ENCODE measurements around the gene CNN2.

Gene CNN2

GRCh38 chr19:1076951-1077350 lies 50.5 kb downstream of the CNN2 start:
- Histone ChIP-seq H3K4me3 (replicated peaks; ENCODE audit: insufficient read depth, low read length) (no peak overlapping the region), H3K27me3 (ENCODE audit: insufficient read depth, poor library complexity, severe bottlenecking) (no peaks in the 10 kb centered on the region), H3K27ac (replicated peaks) (peak overlapping the region; percentile 60)
- peak in 1 of 2 experiments; percentile 89 for DNase-seq (ENCODE audit: low read depth in 1 of 2, low spot score in 1 of 2)
- peak; percentile 88 for TF ChIP-seq SPI1 (IDR thresholded peaks at IDR 0.05; ENCODE audit: borderline replicate concordance, low read depth)
- TF ChIP-seq CTCF (IDR thresholded peaks at IDR 0.05; ENCODE audit: insufficient read depth, low read length): no peak

GRCh38 chr19:1079566-1080111 lies 53.2 kb downstream of the CNN2 start:
- no peak for DNase-seq (ENCODE audit: low read depth in 1 of 2, low spot score in 1 of 2)
- no peaks in the 10 kb centered on the region for H3K27me3 ChIP-seq (ENCODE audit: insufficient read depth, poor library complexity, severe bottlenecking)
- no peak for TF ChIP-seq GABPA (IDR thresholded peaks at IDR 0.05; ENCODE audit: low read depth)
- no peak for TF ChIP-seq CTCF (IDR thresholded peaks at IDR 0.05; ENCODE audit: insufficient read depth, low read length)
- TF ChIP-seq REST (IDR thresholded peaks at IDR 0.05; ENCODE audit: insufficient replicate concordance, low read depth): no peak
- no peak; the same call in 1 of the 2 replicates for TF ChIP-seq POLR2AphosphoS5 (IDR thresholded peaks at IDR 0.05; ENCODE audit: low read depth)
- TF ChIP-seq SPI1 (IDR thresholded peaks at IDR 0.05; ENCODE audit: borderline replicate concordance, low read depth): no peak
- H3K4me3 ChIP-seq (replicated peaks; ENCODE audit: insufficient read depth, low read length): no peak overlapping the region
- no peak overlapping the region for H3K27ac ChIP-seq (replicated peaks)

- no peak for DNase-seq (ENCODE audit: low read depth in 1 of 2, low spot score in 1 of 2)
- Histone ChIP-seq H3K4me3 (replicated peaks; ENCODE audit: insufficient read depth, low read length) (no peak overlapping the region), H3K27ac (replicated peaks) (no peak overlapping the region), H3K27me3 (ENCODE audit: insufficient read depth, poor library complexity, severe bottlenecking) (no peaks in the 10 kb centered on the region)
- TF ChIP-seq POLR2AphosphoS5 (IDR thresholded peaks at IDR 0.05; ENCODE audit: low read depth) (no peak), REST (IDR thresholded peaks at IDR 0.05; ENCODE audit: insufficient replicate concordance, low read depth) (no peak), SPI1 (IDR thresholded peaks at IDR 0.05; ENCODE audit: borderline replicate concordance, low read depth) (no peak), CTCF (IDR thresholded peaks at IDR 0.05; ENCODE audit: insufficient read depth, low read length) (no peak), GABPA (IDR thresholded peaks at IDR 0.05; ENCODE audit: low read depth) (no peak)
Measured at GRCh38 chr19:1080360-1081161, 54.2 kb downstream of the CNN2 start.

Measured in HL-60 (cell line).